ENCODE measurements around the gene PRAMEF11. TPM values are rescaled to one million over a fixed set of nuclear protein-coding genes. Genes with fewer than 3 reads are reported as not detected.
"Not testable (repeated sequence)": the region's sequence is repeated elsewhere in the genome, so short reads cannot be mapped to it uniquely, and the experiment has no call there.

The PRAMEF11 gene
- not detected for total RNA-seq

GRCh38 chr1:12831310-12831709 is at the start of gene PRAMEF11:
TSS of gene PRAMEF11 (minus strand) at chr1:12831410. CDS start at chr1:12828789, 2,621 bp downstream.
- in situ Hi-C loops (cut with MboI; ENCODE audit: low pct_ligation_motif_present in 1 of 4, low pct_unique_long_range_greater_than_20kb in 1 of 4, low sequenced_read_pairs in 3 of 4); intact Hi-C loops (cut with DNase I; ENCODE audit: low total_unique reads); H3K4me1 ChIP-seq; H3K36me3 ChIP-seq; H3K4me3 ChIP-seq; H3K27me3 ChIP-seq; H3K9me3 ChIP-seq; H3K27ac ChIP-seq; DNase-seq: not testable (repeated sequence)
- 50 to 61% methylated on average over 2 to 3 of the region's 3 CpGs for WGBS, 2 donors (ENCODE audit: low coverage in 1 of 2)

DNA sequence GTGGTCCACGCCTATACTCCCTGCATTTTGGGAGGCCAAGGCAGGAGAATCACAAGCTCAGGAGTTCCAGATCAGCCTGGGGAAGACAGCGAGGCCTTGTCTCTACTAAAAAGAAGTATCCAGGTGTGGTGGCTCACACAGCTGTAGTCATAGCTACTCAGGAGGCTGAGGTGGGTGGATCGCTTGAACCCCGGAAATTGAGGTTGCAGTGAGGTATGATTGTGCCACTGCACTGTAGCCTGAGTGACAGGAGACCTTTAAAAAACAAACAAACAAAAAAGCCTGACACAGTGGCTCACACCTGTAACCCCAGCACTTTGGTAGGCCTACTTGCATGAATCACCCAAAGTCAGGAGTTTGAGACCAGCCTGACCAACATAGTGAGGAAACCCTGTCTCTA is 47.2 kb upstream of the PRAMEF11 start:
- H3K9me3 ChIP-seq, DNase-seq: not testable (repeated sequence)

GRCh38 chr1:12863131-12863880 is 32.1 kb upstream of the PRAMEF11 start:
- DNase-seq; in situ Hi-C loops (cut with MboI; ENCODE audit: low pct_ligation_motif_present in 1 of 4, low pct_unique_long_range_greater_than_20kb in 1 of 4, low sequenced_read_pairs in 3 of 4); H3K36me3 ChIP-seq; H3K4me1 ChIP-seq; H3K27me3 ChIP-seq; H3K4me3 ChIP-seq; H3K9me3 ChIP-seq; intact Hi-C loops (cut with DNase I; ENCODE audit: low total_unique reads); H3K27ac ChIP-seq: not testable (repeated sequence)
- WGBS, 2 donors (ENCODE audit: low coverage in 1 of 2): 67% methylated on average over 2 of the region's 7 CpGs; no CpG with 5 or more reads in 1 of the 2 donors

More for the DNA sequence above, 47.2 kb upstream of the PRAMEF11 start:
- H3K27ac ChIP-seq; intact Hi-C loops (cut with DNase I; ENCODE audit: low total_unique reads); H3K36me3 ChIP-seq; H3K4me1 ChIP-seq; H3K27me3 ChIP-seq; H3K4me3 ChIP-seq; in situ Hi-C loops (cut with MboI; ENCODE audit: low pct_ligation_motif_present in 1 of 4, low pct_unique_long_range_greater_than_20kb in 1 of 4, low sequenced_read_pairs in 3 of 4): not testable (repeated sequence)
- 89% methylated on average over 3 of the region's 4 CpGs; no CpG with 5 or more reads in 1 of the 2 donors for WGBS, 2 donors (ENCODE audit: low coverage in 1 of 2)

DNA sequence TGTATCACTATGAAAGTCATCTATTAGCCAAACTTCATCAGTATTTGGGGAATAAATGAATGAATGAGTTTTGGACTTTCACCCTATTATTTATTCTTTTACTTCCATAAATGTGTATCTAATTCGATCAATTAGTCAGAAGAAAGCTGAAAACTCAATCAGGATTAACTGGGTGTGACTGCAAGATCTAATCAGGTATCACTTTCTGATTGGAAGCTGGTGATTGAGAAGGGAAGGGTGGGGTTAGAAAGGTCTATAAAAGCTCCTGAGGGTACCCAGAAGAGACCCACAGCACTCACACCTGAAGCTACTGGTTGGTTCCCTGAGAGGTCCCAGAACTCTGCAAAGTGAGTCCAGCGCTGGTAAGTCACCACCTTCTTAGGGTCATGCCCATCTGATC is 25.6 kb upstream of the PRAMEF11 start, which contains the start of gene PRAMEF2:
TSS of gene PRAMEF2 (plus strand) at position 301 of the 400 bp plus-strand sequence. CDS start 1,924 bp downstream, outside the sequence.
- H3K4me3 ChIP-seq; H3K4me1 ChIP-seq; H3K27ac ChIP-seq; in situ Hi-C loops (cut with MboI; ENCODE audit: low pct_ligation_motif_present in 1 of 4, low pct_unique_long_range_greater_than_20kb in 1 of 4, low sequenced_read_pairs in 3 of 4); intact Hi-C loops (cut with DNase I; ENCODE audit: low total_unique reads); H3K9me3 ChIP-seq; H3K36me3 ChIP-seq; DNase-seq; H3K27me3 ChIP-seq: not testable (repeated sequence)
- WGBS, 2 donors (ENCODE audit: low coverage in 1 of 2): 66% methylated on average over 2 of the region's 2 CpGs; no CpG with 5 or more reads in 1 of the 2 donors

- no peaks in the 10 kb centered on the region for H3K4me1 ChIP-seq
- WGBS, 2 donors (ENCODE audit: low coverage in 1 of 2): 63% methylated on average over 4 of the region's 4 CpGs; no CpG with 5 or more reads in 1 of the 2 donors
- H3K27me3 ChIP-seq: no peaks in the 10 kb centered on the region
- no peak overlapping the region for H3K4me3 ChIP-seq
- no peak overlapping the region for H3K27ac ChIP-seq
- no peak for DNase-seq
- in situ Hi-C loops (cut with MboI; ENCODE audit: low pct_ligation_motif_present in 1 of 4, low pct_unique_long_range_greater_than_20kb in 1 of 4, low sequenced_read_pairs in 3 of 4) (no loop called here), intact Hi-C loops (cut with DNase I; ENCODE audit: low total_unique reads) (no loop called here)
- H3K9me3 ChIP-seq: no peaks in the 10 kb centered on the region
- no peaks in the 10 kb centered on the region for H3K36me3 ChIP-seq
- TF ChIP-seq POLR2A (IDR thresholded peaks at IDR 0.05) (no peak), EP300 (IDR thresholded peaks at IDR 0.05; ENCODE audit: low read depth) (no peak), CTCF (IDR thresholded peaks at IDR 0.05) (no peak), POLR2AphosphoS5 (IDR thresholded peaks at IDR 0.05) (no peak)
Observed at GRCh38 chr1:12851779-12852178, 20.6 kb upstream of the PRAMEF11 start.

DNA sequence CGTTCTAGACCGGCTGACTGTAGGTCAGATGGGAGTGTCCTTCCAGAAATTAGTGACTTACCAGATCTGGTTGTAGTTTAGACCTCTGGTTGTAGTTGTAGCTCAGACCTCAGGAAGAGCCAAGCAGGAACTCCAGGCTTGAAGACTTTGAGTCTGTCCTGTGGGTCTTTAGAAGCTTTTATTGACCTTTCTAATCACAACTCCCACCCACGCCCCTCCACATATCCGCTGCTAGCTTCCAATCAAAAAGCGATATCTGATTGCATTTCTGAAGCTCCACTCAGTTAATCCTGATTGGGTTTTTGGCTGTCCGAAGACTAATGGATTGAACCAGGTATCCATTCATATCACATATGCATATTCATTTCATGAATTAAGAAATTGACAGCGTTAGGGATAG is 17.4 kb upstream of the PRAMEF11 start, which contains the start of gene HNRNPCL1:
TSS of gene HNRNPCL1 (minus strand) at position 101 of the 400 bp plus-strand sequence. CDS start 431 bp downstream, outside the sequence.
- in situ Hi-C loops (cut with MboI; ENCODE audit: low pct_ligation_motif_present in 1 of 4, low pct_unique_long_range_greater_than_20kb in 1 of 4, low sequenced_read_pairs in 3 of 4); intact Hi-C loops (cut with DNase I; ENCODE audit: low total_unique reads); H3K36me3 ChIP-seq; H3K4me3 ChIP-seq; H3K4me1 ChIP-seq; DNase-seq; H3K9me3 ChIP-seq; H3K27ac ChIP-seq; H3K27me3 ChIP-seq: not testable (repeated sequence)
- 86% methylated on average over 7 of the region's 7 CpGs; no CpG with 5 or more reads in 1 of the 2 donors for WGBS, 2 donors (ENCODE audit: low coverage in 1 of 2)

- H3K27ac ChIP-seq; H3K9me3 ChIP-seq; H3K4me1 ChIP-seq; H3K27me3 ChIP-seq; H3K36me3 ChIP-seq; intact Hi-C loops (cut with DNase I; ENCODE audit: low total_unique reads); DNase-seq; H3K4me3 ChIP-seq; in situ Hi-C loops (cut with MboI; ENCODE audit: low pct_ligation_motif_present in 1 of 4, low pct_unique_long_range_greater_than_20kb in 1 of 4, low sequenced_read_pairs in 3 of 4): not testable (repeated sequence)
- 46% methylated on average over 2 of the region's 2 CpGs; no CpG with 5 or more reads in 1 of the 2 donors for WGBS, 2 donors (ENCODE audit: low coverage in 1 of 2)
Observed at GRCh38 chr1:12833251-12833650, 2.0 kb upstream of the PRAMEF11 start.

GRCh38 chr1:12819061-12819460 is 12.1 kb downstream of the PRAMEF11 start:
- H3K9me3 ChIP-seq; H3K4me3 ChIP-seq; in situ Hi-C loops (cut with MboI; ENCODE audit: low pct_ligation_motif_present in 1 of 4, low pct_unique_long_range_greater_than_20kb in 1 of 4, low sequenced_read_pairs in 3 of 4); H3K36me3 ChIP-seq; H3K27ac ChIP-seq; DNase-seq; H3K4me1 ChIP-seq; H3K27me3 ChIP-seq; intact Hi-C loops (cut with DNase I; ENCODE audit: low total_unique reads): not testable (repeated sequence)
- 66% methylated on average over 6 of the region's 6 CpGs; no CpG with 5 or more reads in 1 of the 2 donors for WGBS, 2 donors (ENCODE audit: low coverage in 1 of 2)
